GM12872 (cell line): ENCODE measurements around the gene SRD5A3.

Source experiments
- CTCF ChIP-seq: IDR thresholded peaks from 3 replicates; pipeline ENCODE4 v1.5.1; 2011; ENCODE audit warnings: low read depth, mild to moderate bottlenecking, low read length, moderate library complexity; ENCODE audit not compliant: insufficient read depth

SRD5A3 gene

GRCh38 chr4:55358246-55358645 is 12.2 kb downstream of the SRD5A3 start:
- no peak for TF ChIP-seq CTCF

GRCh38 chr4:55358668-55359067 is 12.6 kb downstream of the SRD5A3 start:
- no peak for TF ChIP-seq CTCF

GRCh38 chr4:55359397-55359916 is 13.4 kb downstream of the SRD5A3 start:
- no peak for TF ChIP-seq CTCF

GRCh38 chr4:55363691-55364351 is 17.8 kb downstream of the SRD5A3 start:
- no peak for TF ChIP-seq CTCF

- TF ChIP-seq CTCF, result no peak
These were observed 18.8 kb downstream of the SRD5A3 start for GRCh38 chr4:55364691-55365344.

- TF ChIP-seq CTCF, result no peak
These were observed 19.3 kb downstream of the SRD5A3 start for GRCh38 chr4:55365345-55365728.

- TF ChIP-seq CTCF, result no peak
These were observed 20.6 kb downstream of the SRD5A3 start for GRCh38 chr4:55366621-55367020.
